Right ventricle myocardium inferior (tissue), 1 donor: ENCODE data around the gene KLF3. TPM values are rescaled to one million over a fixed set of nuclear protein-coding genes. Genes with fewer than 3 reads are reported as not detected.

Experiments
- ATAC-seq: fragments of 200-7000 bp; cut with Tn5 transposase; one replicate; pipeline ENCODE4 v1.9.1; 2020; ENCODE audit warnings: mild to moderate bottlenecking, moderate library complexity
- DNase-seq: peaks from one replicate; pipeline ENCODE4 v3.0.0; 2021; ENCODE audit errors: missing footprints
- intact Hi-C: fragments of 100-400 bp; cut with DNase I; formaldehyde crosslinking; loops from one replicate; pipeline ENCODE4 v1.11.0; 2022
- total RNA-seq: library from RNA; stranded (reverse); fragmentation: NEBNext Ultra II Directional; extraction: Animal tissue kit (Norgen Biotek cat#: 25700); gene quantifications from one replicate; pipeline ENCODE4 v1.2.1, GENCODE V29; 2021
- donor health status: DM: no; HTN: yes; CAD: no; lungs with severe emphysema.

The KLF3 gene
- total RNA-seq, 1 donor from 2014 or later = 18.9 TPM

GRCh38 chr4:38647101-38647819 lies 16.7 kb upstream of the KLF3 start:
- ATAC-seq = no peak
- intact Hi-C loops = no loop called here
- no peak for DNase-seq

GRCh38 chr4:38650133-38650532 lies 13.9 kb upstream of the KLF3 start:
- intact Hi-C loops = no loop called here
- ATAC-seq (no peak), DNase-seq (no peak)

- intact Hi-C loops = no loop called here
- ATAC-seq (no peak), DNase-seq (no peak)
Measured at GRCh38 chr4:38654273-38654672, 9.7 kb upstream of the KLF3 start.

GRCh38 chr4:38656111-38656510 lies 7.9 kb upstream of the KLF3 start:
- DNase-seq (no peak), ATAC-seq (no peak)
- intact Hi-C loops = no loop called here

- no peak for ATAC-seq
- intact Hi-C loops = no loop called here
- DNase-seq = no peak
Measured at GRCh38 chr4:38659346-38659745, 4.7 kb upstream of the KLF3 start.

GRCh38 chr4:38660838-38661237 lies 3.2 kb upstream of the KLF3 start:
- DNase-seq = no peak
- intact Hi-C loops = no loop called here
- no peak for ATAC-seq

- intact Hi-C loops = no loop called here
- DNase-seq (no peak), ATAC-seq (no peak)
Measured at GRCh38 chr4:38661371-38661770, 2.6 kb upstream of the KLF3 start.

- ATAC-seq (no peak), DNase-seq (no peak)
- intact Hi-C loops = no loop called here
Measured at GRCh38 chr4:38662522-38663089, 1.4 kb upstream of the KLF3 start.

GRCh38 chr4:38663090-38663800 lies 754 bp upstream of the KLF3 start:
- DNase-seq (peak; percentile 75), ATAC-seq (no peak)
- intact Hi-C loops = no loop called here

- intact Hi-C loops = loop anchor here (2.0 kb wide), 1 partner anchor 346 kb away; no protein-coding TSS in a partner anchor
- ATAC-seq (peak; percentile 1), DNase-seq (peak; percentile 77)
Measured at GRCh38 chr4:38664706-38665401, 855 bp downstream of the KLF3 start.

- intact Hi-C loops = loop anchor here (2.0 kb wide), 1 partner anchor 347 kb away; no protein-coding TSS in a partner anchor
- ATAC-seq (no peak), DNase-seq (no peak)
Measured at GRCh38 chr4:38665551-38666411, 1.8 kb downstream of the KLF3 start.

GRCh38 chr4:38666766-38667084 lies 2.7 kb downstream of the KLF3 start:
- no peak for DNase-seq
- ATAC-seq = no peak
- intact Hi-C loops = no loop called here

GRCh38 chr4:38667085-38667893 lies 3.3 kb downstream of the KLF3 start:
- intact Hi-C loops = no loop called here
- DNase-seq (no peak), ATAC-seq (peak; percentile 64)

GRCh38 chr4:38668203-38668971 lies 4.4 kb downstream of the KLF3 start:
- intact Hi-C loops = no loop called here
- no peak for ATAC-seq
- DNase-seq = no peak

- no peak for DNase-seq
- no peak for ATAC-seq
- intact Hi-C loops = no loop called here
Measured at GRCh38 chr4:38669208-38669607, 5.2 kb downstream of the KLF3 start.

GRCh38 chr4:38670109-38670901 lies 6.3 kb downstream of the KLF3 start:
- ATAC-seq (no peak), DNase-seq (no peak)
- intact Hi-C loops = loop anchor here (5.0 kb wide), 1 partner anchor 103 kb away; no protein-coding TSS in a partner anchor
